GM12873 (cell line): ENCODE results near the gene KIAA1614.

Experiments
- CTCF ChIP-seq: IDR thresholded peaks from 2 replicates; pipeline ENCODE4 v1.5.1; 2012; ENCODE audit warnings: low read depth, mild to moderate bottlenecking, moderate library complexity, low read length, control low read depth; ENCODE audit not compliant: insufficient read depth; ENCODE audit errors: missing control alignments

KIAA1614 gene

GRCh38 chr1:180934563-180934962 lies 21.9 kb downstream of the KIAA1614 start:
- no peak for TF ChIP-seq CTCF

DNA sequence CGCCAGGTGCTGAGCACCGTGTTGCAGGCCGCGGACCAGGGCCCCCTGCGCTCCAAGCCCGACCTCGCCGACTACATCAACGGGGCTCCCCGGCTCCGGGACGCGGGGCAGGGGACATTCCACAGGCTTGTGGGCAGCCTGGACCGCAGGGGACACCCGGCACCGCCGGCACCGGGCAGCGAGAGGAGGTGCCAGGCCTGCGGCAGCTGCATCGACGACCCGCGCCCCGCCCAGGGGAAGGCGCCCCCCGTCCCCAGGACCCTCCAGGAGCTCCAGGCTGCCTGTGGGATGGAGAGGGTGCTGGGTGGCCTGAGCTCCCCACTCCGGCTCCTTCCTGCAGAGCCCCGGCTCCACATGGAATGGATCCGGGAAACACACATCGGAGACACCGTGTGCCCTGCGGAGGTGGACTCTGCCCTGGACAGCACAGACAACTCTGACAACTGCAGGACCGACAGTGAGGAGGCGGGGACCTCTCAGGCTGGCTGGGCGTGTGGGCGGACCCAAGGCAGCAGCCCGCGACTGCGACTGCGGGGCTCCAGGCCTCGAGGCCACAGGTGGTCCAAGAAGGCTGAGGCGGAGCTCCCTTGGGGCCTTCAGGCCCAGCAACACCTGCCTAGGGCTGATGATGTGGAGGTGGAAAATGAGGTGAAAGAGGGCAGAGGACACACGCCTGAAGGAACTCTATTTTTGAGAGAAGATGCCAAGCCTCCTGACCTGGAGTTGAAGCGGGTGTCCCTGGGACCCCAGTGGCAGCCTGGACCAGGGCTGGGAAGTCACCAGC lies 22.8 kb downstream of the KIAA1614 start:
- TF ChIP-seq CTCF: no peak

GRCh38 chr1:180936110-180937011 lies 23.7 kb downstream of the KIAA1614 start:
- no peak for TF ChIP-seq CTCF

GRCh38 chr1:180937012-180937372 lies 24.3 kb downstream of the KIAA1614 start:
- no peak for TF ChIP-seq CTCF

- no peak for TF ChIP-seq CTCF
Observed at GRCh38 chr1:180937624-180938225, 25.0 kb downstream of the KIAA1614 start.

- no peak for TF ChIP-seq CTCF
Observed at GRCh38 chr1:180939073-180939710, 26.5 kb downstream of the KIAA1614 start.

- TF ChIP-seq CTCF: no peak
Observed at GRCh38 chr1:180939711-180940103, 27.0 kb downstream of the KIAA1614 start.
